Keratinocyte (primary cell): Measurements from ENCODE around the gene C2orf78. TPM values are rescaled to one million over a fixed set of nuclear protein-coding genes. Genes with fewer than 3 reads are reported as not detected.
"Not testable (repeated sequence)": the region's sequence is repeated elsewhere in the genome, so short reads cannot be mapped to it uniquely, and the experiment has no call there.

Source experiments
- DNase-seq: peaks from one replicate; pipeline ENCODE4 v3.0.0-alpha.2; 2011; ENCODE audit warnings: low read depth, missing footprints, low spot score
- FAIRE-seq: peaks from 2 replicates; lab custom pipeline; 2011; peaks lifted over from hg19 to GRCh38; lab: Jason Lieb, UNC
- H2AFZ ChIP-seq: 2 replicates; pipeline ENCODE4 v1.6.0; 2012; ENCODE audit warnings: low read length, control low read depth, inconsistent platforms; ENCODE audit not compliant: control insufficient read depth
- H3K27ac ChIP-seq: 2 replicates; pipeline ENCODE4 v1.5.1; 2011; ENCODE audit warnings: low read length; ENCODE audit not compliant: control insufficient read depth, insufficient read depth
- H3K27me3 ChIP-seq: 3 replicates; pipeline ENCODE4 v1.6.0; 2011; ENCODE audit warnings: low read length; ENCODE audit not compliant: control insufficient read depth, insufficient read depth; ENCODE audit errors: extremely low read depth
- H3K36me3 ChIP-seq, 2 experiments: 2 replicates in 1 of 2; 3 replicates in 1 of 2; pipeline ENCODE4 v1.5.1; 2011; ENCODE audit warnings: low read length in 2 of 2, mild to moderate bottlenecking in 1 of 2; ENCODE audit not compliant: control insufficient read depth in 2 of 2, insufficient read depth in 2 of 2; ENCODE audit errors: extremely low read depth in 1 of 2
- H3K4me1 ChIP-seq: 3 replicates; pipeline ENCODE4 v1.5.1; 2011; ENCODE audit warnings: low read length; ENCODE audit not compliant: control insufficient read depth, insufficient read depth; ENCODE audit errors: extremely low read depth
- H3K4me2 ChIP-seq: 3 replicates; pipeline ENCODE4 v1.6.0; 2011; ENCODE audit warnings: low read depth, low read length; ENCODE audit not compliant: control insufficient read depth, insufficient read depth; ENCODE audit errors: extremely low read depth
- H3K4me3 ChIP-seq, 3 experiments: fragments of 200-600 bp in 1 of 3; sonication (generic) in 1 of 3; 2 replicates in 2 of 3; 3 replicates in 1 of 3; pipeline ENCODE4 v1.5.1; 2011 to 2016; ENCODE audit warnings: low read length in 3 of 3, mild to moderate bottlenecking in 3 of 3, control low read depth in 2 of 3, inconsistent platforms in 1 of 3, low read depth in 1 of 3, mixed read lengths in 1 of 3, mixed run types in 1 of 3, moderate library complexity in 1 of 3; ENCODE audit not compliant: control insufficient read depth in 2 of 3, insufficient read depth in 2 of 3; ENCODE audit errors: extremely low read depth in 1 of 3
- H3K79me2 ChIP-seq: 2 replicates; pipeline ENCODE4 v1.6.0; 2012; ENCODE audit warnings: low read length; ENCODE audit not compliant: control insufficient read depth, insufficient read depth
- H3K9ac ChIP-seq: 3 replicates; pipeline ENCODE4 v1.6.0; 2011; ENCODE audit warnings: low read length; ENCODE audit not compliant: control insufficient read depth, insufficient read depth; ENCODE audit errors: extremely low read depth
- H3K9me1 ChIP-seq: 3 replicates; pipeline ENCODE4 v1.6.0; 2011; ENCODE audit warnings: low read length; ENCODE audit not compliant: control insufficient read depth, insufficient read depth; ENCODE audit errors: extremely low read depth
- H3K9me3 ChIP-seq: 2 replicates; pipeline ENCODE4 v1.5.1; 2012; ENCODE audit warnings: low read depth, low read length; ENCODE audit not compliant: control insufficient read depth
- H4K20me1 ChIP-seq: 3 replicates; pipeline ENCODE4 v1.6.0; 2011; ENCODE audit warnings: low read length; ENCODE audit not compliant: control insufficient read depth, insufficient read depth; ENCODE audit errors: extremely low read depth
- CTCF ChIP-seq, 3 experiments: IDR thresholded peaks in 1 of 3; conservative IDR thresholded peaks in 1 of 3; optimal IDR thresholded peaks in 1 of 3; 2 replicates in 2 of 3; 3 replicates in 1 of 3; pipeline versions ENCODE3 to v1.5.1; 2011; ENCODE audit warnings: low read length in 3 of 3, mild to moderate bottlenecking in 3 of 3, moderate library complexity in 2 of 3, control low read depth in 1 of 3, inconsistent platforms in 1 of 3; ENCODE audit not compliant: insufficient read depth in 2 of 3; ENCODE audit errors: extremely low read depth in 1 of 3
- EZH2 ChIP-seq: IDR thresholded peaks from one replicate; pipeline ENCODE4 v1.6.1; 2012; ENCODE audit warnings: inconsistent platforms, mild to moderate bottlenecking, low read length, moderate library complexity
- dilution Hi-C: fragments of 300-500 bp; cut with MboI; formaldehyde crosslinking; loops from one replicate; pipeline ENCODE4 v1.7.0; 2020; ENCODE audit warnings: low sequenced_read_pairs; ENCODE audit not compliant: extremely low pct_ligation_motif_present
- polyA plus RNA-seq, 5 experiments: library from polyadenylated mRNA; depleted of rRNA in 3 of 5; stranded (reverse) in 3 of 5; stranded (forward) in 1 of 5; unstranded in 1 of 5; fragments of >200 nt; gene quantifications; 1 replicate in 1 of 5; 2 replicates in 3 of 5; 3 replicates in 1 of 5; pipeline versions ENCODE4 v1.2.1 to v1.2.3, GENCODE V29; 2011 to 2012; ENCODE audit warnings: missing spikeins in 2 of 5, low read depth in 1 of 5, low replicate concordance in 1 of 5

Gene C2orf78
- polyA plus RNA-seq, 1 donor (not counting 4 experiments of a cell fraction or from before 2014, with no cell fraction given), result not detected

GRCh38 chr2:73779467-73780236 lies 4.3 kb upstream of the C2orf78 start, which contains the start of gene DUSP11:
DUSP11 (minus strand) TSS chr2:73780103; CDS start chr2:73779974, 129 bp downstream.
- no peak for TF ChIP-seq EZH2
- TF ChIP-seq CTCF (optimal IDR thresholded peaks at IDR 0.05 in 1 of 3, IDR thresholded peaks at IDR 0.05 in 1 of 3, conservative IDR thresholded peaks at IDR 0.05 in 1 of 3; ENCODE audit: extremely low read depth in 1 of 3, insufficient read depth in 2 of 3, low read length in 3 of 3), result peak; percentile 89 to 94 (median 94)
- no peaks in the 10 kb centered on the region for H3K9me3 ChIP-seq
- H3K9ac ChIP-seq, result peak within 1 kb of the TSS; percentile 92
- peak within 1 kb of the TSS; percentile 68 to 84 (median 71) for H3K4me3 ChIP-seq
- no peaks in the 10 kb centered on the region for H3K9me1 ChIP-seq
- peaks cover 4 to 7% of the 10 kb centered on the region in 2 experiments for H3K36me3 ChIP-seq
- peak within 1 kb of the TSS; percentile 93 for H3K4me2 ChIP-seq
- H3K79me2 ChIP-seq, result peaks cover 29% of the 10 kb centered on the region
- DNase-seq (peak; percentile 80), FAIRE-seq (peak; percentile 89)
- H2AFZ ChIP-seq, result peak within 1 kb of the TSS; percentile 62
- H3K27me3 ChIP-seq, result no peaks in the 10 kb centered on the region
- peak within 1 kb of the TSS; percentile 87 for H3K27ac ChIP-seq
- no peaks in the 10 kb centered on the region for H4K20me1 ChIP-seq
- dilution Hi-C loops, result no loop called here
- H3K4me1 ChIP-seq, result peaks cover 30% of the 10 kb centered on the region

- H3K9ac ChIP-seq, result peak overlapping the region; percentile 92
These were observed 3.8 kb upstream of the C2orf78 start for GRCh38 chr2:73780237-73780582.

GRCh38 chr2:73783402-73783801 lies 581 bp upstream of the C2orf78 start:
- Histone ChIP-seq H2AFZ (peak overlapping the region; percentile 64), H3K79me2 (peaks cover 15% of the 10 kb centered on the region), H3K27ac (peak overlapping the region; percentile 57)
- DNase-seq, H4K20me1 ChIP-seq, H3K9ac ChIP-seq, H3K4me1 ChIP-seq, dilution Hi-C loops, H3K27me3 ChIP-seq, FAIRE-seq, H3K9me3 ChIP-seq, H3K9me1 ChIP-seq, H3K4me3 ChIP-seq, H3K4me2 ChIP-seq, H3K36me3 ChIP-seq: not testable (repeated sequence)

More at GRCh38 chr2:73780237-73780582, 3.8 kb upstream of the C2orf78 start:
- Histone ChIP-seq H3K9me3 (no peaks in the 10 kb centered on the region), H3K4me3 (peak overlapping the region; percentile 68 to 84 (median 71)), H3K27me3 (no peaks in the 10 kb centered on the region), H3K79me2 (peaks cover 24% of the 10 kb centered on the region), H2AFZ (no peak overlapping the region), H3K36me3 (peaks cover 2% of the 10 kb centered on the region in 2 experiments), H3K9me1 (no peaks in the 10 kb centered on the region), H3K4me2 (peak overlapping the region; percentile 57), H4K20me1 (no peaks in the 10 kb centered on the region), H3K4me1 (peaks cover 30% of the 10 kb centered on the region), H3K27ac (peak overlapping the region; percentile 87)
- no peak for TF ChIP-seq EZH2
- TF ChIP-seq CTCF (optimal IDR thresholded peaks at IDR 0.05 in 1 of 3, IDR thresholded peaks at IDR 0.05 in 1 of 3, conservative IDR thresholded peaks at IDR 0.05 in 1 of 3; ENCODE audit: extremely low read depth in 1 of 3, insufficient read depth in 2 of 3, low read length in 3 of 3), result no peak
- FAIRE-seq (no peak), DNase-seq (no peak)
- dilution Hi-C loops, result no loop called here
